ENCODE results near the gene ASB2.

Gene ASB2

DNA sequence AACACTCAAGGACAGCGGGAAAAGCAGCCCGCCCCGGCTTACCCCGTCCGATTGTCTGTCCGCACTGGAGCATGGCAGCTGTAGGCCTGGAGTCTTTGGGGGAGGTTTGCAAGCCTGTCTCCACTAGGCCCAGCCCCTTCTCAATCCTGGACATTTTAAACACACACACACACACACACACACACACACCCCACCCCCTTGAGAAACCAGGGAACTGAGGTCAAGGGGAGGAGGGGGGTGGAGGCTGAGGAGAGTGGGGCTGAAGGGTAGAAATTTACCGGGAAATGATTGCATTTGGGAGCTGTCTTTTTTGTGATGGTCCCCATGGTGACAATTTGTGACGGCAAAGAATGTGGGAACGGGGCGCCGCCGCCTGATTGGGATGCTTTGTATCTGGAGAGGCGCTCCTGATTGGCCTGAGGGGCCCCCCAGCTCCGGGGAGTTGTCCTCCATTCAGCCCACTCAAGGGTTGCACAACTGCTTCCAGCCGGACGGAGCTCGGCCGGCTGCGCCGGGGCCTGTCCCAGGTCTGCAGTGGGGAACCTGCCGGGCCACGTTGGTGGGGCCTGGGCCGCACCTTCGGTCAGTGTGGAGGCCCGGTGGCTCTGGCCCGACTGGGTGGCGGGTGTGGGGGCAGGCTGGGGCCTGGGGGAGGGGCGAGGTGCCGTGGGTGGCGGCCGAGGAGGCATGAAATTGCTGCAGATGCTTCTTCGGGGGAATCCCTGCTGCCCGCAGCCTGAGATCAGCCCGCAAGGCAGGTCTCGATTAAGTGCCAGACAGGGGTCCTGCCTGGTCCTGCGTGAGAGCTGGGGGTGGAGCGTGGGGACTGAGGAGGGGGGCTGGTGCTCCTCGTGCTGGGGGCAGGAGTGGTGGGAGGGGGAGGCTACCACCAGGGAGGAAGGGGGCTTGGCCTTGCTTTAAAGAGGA lies 49.2 kb downstream of the ASB2 start, which contains the start of gene FAM181A:
FAM181A (plus strand) TSS at position 472 of the 927 bp plus-strand sequence. CDS start 942 bp downstream, outside the sequence.
- no peak for DNase-seq (ENCODE audit: low spot score)

DNA sequence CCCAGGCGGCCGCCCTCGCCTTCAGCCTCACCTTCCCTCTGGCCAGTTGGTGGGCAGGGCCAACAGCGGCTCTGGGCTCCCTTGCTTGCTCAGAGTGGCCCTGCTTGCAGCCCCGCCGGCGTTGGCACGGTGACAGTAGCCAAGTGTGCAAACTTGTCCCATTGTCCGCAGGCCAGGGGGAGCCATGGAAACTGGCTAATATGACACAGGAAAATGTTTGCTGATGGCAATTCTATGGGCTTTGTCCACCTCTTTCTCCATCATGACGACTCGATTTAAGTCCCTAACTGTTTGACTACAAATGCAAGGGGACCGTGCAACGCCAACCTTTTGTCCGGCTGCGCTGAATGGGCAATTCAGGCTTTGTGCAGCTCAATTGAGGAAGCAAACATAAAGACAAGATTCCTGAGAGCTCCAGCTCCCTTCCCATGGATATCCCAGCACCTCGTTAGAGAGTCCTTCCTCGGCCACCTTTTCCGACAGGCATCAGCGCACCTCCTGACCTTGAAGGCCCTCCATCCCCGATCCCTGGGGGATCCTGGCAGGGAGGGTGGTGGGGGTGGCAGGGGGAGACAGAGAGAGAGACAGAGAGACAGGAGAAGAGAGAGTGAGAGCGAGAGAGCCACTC lies 50.0 kb downstream of the ASB2 start:
- DNase-seq (ENCODE audit: low spot score): no peak

DNA sequence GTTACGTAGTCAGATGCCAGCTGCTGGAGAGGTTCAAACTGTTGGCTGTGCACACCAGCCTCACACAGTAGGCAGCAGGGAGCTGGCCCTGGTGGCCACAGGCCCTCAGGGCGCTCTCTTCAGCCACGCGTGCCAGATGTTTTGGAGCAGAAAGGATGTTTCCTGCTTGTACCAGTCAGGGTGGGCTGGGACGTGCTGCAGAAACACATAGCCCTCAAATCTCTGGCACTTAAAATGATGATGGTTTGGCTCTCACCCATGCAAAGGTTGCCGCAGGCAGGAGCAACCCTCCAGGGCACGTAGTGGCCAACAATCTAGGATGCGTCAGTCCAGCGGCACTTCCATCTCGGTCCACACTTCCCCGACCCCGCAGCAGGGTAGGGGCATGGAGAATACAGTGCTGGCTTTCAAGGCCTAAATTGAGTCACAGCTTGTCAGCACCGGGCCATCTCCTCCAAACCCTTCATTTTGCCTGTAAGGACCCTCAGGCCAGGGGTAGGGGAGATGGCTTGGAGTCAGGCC lies 50.9 kb downstream of the ASB2 start:
- DNase-seq (ENCODE audit: low spot score): no peak

DNA sequence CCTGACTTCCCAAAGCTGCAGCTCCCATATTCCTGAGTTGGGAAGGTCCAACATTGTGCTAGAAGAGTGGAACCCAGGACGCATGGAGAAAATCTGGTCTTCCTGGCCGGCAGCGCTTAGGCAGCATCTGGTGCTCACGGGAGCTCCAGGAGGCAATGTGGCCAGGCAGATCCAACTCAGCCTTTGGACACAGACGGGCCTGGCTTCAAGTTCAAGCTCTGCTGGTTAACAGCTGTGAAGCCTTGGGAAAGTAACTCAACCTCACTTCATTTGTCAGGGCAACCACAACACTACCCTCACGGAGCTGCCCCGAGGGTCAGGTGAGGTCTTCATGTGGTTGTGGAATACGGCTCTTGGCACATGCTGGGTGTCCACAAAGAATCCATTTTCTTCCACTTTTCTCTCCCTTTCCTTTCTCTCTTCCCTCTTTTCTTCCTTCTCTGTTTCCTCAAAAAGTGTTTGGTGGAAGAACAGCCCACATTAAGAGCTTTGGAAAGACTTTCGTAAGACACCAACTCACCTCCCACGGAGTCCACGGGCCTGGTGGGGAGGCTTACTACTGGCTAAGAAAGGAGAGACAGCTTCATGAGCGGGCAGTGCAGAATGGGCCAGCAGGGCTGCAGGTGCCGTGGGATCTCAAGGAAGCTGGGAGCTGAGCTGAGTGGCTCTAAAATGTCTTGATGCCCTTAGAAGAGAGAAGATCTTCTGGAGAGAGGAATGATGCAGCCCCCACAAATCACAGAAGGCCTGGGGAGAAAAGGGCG lies 51.6 kb downstream of the ASB2 start:
- no peak for DNase-seq (ENCODE audit: low spot score)

DNA sequence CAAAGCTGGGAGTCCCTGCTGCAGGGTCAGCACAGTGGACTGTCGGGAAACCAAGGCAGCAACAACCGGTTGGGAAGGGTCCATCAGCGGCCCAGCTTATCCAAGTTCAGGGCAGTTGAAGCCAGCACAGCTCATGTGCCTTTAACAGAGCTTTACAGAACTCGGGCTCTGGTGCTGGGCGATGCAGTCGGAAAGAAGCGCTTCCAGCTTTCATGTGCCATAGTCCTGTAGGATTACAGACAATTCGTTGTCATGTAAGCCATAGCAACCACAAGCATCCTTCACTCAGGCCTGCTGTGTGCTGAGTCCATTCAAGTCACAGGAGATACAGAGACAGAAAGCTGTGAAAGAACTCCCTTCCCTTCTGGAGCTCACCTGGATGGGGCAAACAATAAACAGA lies 52.7 kb downstream of the ASB2 start:
- DNase-seq (ENCODE audit: low spot score): no peak

- no peak for DNase-seq (ENCODE audit: low spot score)
Observed at GRCh38 chr14:93921001-93921806, 55.2 kb downstream of the ASB2 start.

DNA sequence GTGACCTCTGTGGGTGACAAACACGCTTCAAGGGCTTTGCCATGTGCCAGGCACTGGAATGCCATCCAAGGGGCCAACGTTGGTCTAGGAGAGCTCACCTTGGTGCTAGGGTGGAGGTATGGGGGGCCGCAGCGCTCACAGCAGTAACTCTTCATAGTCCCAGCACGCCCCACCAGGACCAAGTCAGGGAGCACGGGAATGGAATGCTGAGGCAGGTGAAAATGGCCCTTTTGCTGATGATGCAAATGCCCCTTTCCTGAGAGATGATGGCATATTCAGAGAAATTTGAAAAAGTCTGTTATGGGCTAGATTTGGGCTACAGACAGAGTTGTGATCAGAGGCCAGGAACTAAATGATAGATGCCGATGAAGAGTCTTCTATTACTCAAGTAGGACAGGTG lies 59.2 kb downstream of the ASB2 start:
- no peak for DNase-seq (ENCODE audit: low spot score)

DNA sequence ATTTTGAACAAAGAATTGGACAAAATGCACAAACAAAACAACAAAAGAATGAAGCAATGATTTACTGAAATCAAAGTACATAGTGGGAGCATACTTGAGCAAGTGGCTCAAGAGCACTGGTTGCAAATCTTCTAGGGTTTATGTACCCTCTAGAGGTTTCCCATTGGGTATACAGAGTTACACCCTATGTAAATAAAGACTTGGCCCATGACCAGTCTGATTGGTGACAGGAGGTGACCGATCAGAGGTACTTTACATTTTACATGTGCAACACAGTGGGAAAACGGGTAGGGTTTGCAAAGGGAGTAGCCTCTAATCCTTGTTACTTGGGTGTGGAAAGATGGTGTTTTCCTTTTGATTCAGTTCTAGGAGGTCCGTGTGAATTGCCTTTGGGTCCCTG lies 59.9 kb downstream of the ASB2 start:
- no peak for DNase-seq (ENCODE audit: low spot score)

DNA sequence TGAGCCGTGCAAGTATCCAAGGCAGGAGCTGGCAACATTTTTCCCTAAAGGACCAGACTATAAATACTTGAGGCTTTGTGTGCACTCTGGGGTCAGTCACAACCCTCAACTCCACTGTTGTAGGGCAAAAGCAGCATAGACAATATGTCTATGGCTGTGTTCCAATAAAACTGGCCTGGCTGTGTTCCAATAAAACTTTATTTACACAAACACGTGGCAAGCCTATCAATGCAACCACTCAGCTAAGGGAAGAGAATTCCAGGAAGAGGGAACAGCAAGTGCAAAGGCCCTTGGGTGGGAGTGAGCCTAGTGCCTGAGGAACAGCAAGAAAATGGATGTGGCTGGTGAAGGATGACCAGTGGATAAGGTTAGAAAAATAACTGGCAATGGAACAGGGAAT lies 60.6 kb downstream of the ASB2 start:
- DNase-seq (ENCODE audit: low spot score): no peak

GRCh38 chr14:93915070-93915705 lies 61.2 kb downstream of the ASB2 start:
- DNase-seq (ENCODE audit: low spot score): no peak

DNA sequence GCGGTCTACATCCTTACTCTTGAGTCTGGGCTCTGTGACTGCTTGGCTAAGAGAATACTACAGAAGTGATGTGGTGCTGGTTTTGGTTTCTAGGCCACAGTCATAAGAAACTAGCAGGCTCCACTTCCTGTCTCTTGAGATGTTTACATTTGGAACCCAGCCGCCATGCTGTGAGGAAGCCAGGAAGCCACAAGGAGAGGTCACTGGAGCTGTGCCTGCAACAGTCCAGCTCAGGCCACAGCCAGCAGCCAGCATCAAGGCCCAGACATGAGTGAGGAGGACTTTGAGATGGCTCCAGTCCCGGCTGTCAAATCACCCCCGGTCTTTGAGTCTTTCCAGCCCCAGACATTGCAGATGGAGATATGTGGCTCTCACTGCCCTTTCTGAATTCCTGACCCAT lies 62.1 kb downstream of the ASB2 start:
- no peak for DNase-seq (ENCODE audit: low spot score)

DNA sequence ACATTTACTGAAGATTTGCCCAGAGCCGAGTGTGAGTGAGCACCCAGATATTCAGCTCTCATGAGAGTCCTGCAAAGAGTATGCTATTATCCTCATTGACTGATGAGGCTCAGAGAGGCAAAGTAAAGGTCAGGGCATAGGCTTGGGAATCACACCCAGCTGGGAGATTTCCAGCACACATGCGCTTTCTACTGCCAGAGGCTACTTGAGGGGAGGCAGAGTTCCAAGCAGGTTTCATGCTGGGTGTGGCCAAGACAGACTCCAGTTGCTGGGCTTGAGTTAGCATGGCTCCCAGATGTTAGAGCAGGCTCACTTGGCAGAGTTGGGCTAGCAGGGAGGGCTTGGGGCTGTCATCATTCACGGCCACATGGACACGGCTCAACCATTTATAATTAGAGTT lies 63.6 kb downstream of the ASB2 start:
- no peak for DNase-seq (ENCODE audit: low spot score)

DNA sequence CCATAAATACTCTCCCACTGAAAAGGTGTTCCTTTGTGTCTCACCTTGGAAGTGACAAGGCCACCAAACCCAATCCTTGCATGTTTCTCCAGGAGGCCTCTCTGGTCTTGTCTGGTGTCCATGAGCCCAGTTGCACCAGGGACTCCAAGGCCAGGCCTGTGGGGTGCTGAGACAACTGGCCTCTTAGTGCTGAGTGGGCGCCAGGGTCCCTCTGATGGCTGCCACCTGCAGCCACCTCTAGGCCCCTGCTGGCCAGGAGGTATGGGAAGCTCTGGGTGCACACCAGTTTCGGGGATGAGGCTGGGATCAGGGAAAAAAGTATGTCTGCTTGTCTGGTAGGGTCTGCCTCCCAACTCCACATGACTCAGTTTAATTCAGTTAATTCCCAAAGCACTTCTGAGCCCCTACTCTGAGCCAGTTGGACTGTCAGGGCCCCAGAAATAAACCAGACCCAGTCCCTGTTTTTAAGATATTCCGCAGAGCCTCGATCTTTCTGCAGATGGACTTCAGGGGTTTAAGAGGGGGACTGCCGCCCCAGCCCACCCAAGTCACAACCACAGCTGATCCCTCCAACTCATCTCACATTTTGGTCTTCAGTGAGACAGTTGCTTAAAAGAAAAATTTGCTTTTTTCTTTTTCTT lies 64.3 kb downstream of the ASB2 start:
- DNase-seq (ENCODE audit: low spot score): no peak

DNA sequence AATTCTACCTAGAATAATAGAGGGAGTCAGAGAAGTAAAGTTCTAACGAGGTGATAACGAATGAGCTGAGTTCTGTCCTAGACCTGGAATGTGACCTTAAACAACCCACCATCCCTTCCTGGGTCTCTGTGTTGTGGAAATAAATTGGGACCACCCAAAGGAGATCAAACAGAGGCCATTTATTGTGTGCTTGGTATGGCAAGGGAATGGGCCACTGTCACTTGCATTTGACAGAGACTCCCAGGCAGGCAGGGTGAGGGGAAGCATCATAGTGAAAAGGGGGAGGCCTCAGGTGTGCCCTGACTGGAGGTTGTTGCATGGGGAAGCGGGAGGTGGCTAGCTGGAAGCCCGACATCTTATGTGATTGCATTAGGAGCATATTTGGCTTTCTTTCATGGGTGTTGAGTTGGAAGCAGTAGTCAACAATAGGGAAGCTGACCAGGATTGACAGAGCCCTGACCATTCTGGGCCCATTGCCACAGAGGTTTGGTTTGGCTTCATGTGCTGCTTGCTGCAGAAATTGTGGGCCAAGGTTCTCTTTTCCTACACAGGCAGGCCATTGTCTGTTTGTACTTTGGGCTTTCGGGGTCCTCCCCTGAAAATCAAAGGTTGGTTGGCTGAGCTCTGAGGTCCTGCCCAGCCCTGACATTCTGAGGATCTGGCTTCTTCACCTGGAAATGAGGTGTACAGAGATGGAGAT lies 66.8 kb downstream of the ASB2 start:
- DNase-seq (ENCODE audit: low spot score): no peak

DNA sequence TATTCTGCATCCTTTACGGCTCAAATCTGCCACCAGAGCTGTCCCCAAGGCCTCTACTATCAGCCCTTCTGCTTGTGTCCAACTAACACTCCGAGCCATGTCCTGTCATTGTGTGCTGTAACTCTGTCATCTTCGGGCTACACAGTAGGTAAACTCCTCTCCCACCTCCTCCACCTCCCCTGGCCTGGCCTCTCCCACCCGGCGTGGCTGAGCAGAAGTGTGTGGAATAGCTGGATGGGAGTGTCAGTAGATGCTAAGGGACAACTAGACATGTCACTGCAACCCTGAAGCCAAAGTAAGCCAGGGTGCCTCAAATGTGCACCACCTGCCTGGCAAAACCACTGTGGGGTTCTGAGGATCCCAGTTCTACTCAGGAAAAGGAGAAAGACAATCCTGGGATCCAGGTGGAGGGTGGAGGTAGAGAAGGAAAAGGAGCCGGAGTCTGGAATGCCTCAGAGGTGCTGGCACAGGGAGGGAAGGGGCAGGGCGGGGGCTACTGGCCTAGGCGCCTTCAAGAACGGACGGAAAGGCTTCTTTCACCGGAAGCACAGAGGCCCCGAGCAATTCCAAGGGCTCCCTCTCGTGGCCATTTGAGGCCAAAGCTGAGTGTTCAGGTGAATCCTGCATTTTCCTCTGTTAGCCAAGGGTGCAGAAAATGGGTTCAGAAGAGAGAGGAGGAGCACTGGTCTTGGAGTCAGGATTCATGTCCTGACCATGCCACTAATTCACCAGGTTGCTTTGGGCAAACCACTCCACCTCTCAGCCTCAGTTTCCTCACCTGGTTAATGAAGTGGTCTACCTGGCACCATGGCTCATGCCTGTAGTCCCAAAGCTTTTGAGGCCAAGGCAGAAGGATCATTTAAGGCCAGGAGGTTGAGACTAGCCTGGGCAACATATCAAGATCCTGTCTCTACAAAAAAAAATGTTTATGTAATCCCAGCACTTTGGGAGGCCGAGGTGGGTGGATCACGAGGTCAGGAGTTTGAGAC lies 69.7 kb downstream of the ASB2 start:
- DNase-seq (ENCODE audit: low spot score): peak; percentile 63

DNA sequence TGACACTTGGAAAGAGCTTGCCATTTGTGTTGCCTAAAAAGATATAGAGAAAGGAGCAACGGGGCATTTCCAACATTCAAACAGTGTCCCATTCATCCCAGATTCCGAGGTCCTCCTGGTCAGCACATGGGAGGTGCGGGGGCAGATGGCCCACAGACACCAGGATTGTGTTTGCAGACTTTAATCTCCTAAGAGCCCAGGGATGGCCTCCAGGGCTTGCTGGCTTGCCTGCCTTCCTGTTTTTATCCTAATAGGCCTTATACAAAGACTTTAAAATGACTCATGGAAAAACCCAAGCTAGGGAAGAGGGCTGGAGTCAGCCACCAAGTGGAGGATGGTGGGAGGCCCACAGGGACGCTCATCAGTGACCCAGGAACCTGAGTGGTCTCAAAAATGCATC lies 70.7 kb downstream of the ASB2 start:
- no peak for DNase-seq (ENCODE audit: low spot score)

DNA sequence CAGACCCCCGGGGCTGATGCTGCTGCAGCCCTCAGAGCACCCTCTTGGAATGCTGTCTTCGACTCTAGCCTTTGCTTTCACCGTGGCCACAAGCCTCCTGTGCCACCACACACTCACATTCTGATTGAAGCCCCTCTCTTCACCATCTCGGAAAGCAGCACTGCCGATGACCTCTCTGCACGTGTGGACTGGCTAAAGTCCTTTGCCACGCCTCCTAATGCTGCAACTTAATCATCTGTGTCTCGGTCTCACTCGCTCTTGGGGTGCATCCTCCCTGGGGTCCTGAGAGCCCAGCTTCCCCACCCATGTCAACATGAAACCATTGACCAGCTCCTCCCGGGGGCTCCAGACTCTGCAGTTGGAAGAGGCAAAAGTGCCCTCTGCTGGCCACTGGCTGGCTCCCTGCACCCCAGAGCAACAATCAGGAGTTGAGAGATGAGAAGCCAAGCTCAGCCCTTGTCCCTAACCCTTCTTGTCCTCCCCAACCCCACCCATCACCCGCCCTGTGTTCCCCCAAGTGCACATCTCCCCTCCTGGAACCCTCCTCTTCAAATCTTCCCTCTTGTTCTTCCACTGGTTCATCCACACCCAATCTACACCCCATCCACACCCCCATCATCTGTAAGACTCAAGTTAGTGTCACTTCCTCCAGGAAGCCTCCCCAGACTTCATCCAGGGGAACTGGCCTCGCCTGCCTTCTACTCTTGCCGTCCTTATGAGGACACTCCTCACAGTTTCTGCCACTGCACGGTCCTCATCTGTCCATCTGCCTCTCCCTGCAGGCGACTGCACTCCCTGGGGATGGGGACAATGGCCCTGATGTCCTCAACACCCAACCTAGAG lies 72.8 kb downstream of the ASB2 start:
- no peak for DNase-seq (ENCODE audit: low spot score)

Data from HuH-7.5 (cell line).